BLaER1 (cell line): Measurements from ENCODE around the gene SCPEP1.

ENCODE experiments used
- H3K27ac ChIP-seq: shearing (Covaris generic); formaldehyde crosslinking; 2 replicates; pipeline ENCODE4 v1.8.1; 2022
- H3K27me3 ChIP-seq: shearing (Covaris generic); formaldehyde crosslinking; 2 replicates; pipeline ENCODE4 v1.8.1; 2022
- H3K36me3 ChIP-seq: shearing (Covaris generic); formaldehyde crosslinking; 2 replicates; pipeline ENCODE4 v1.8.1; 2022
- H3K4me1 ChIP-seq: shearing (Covaris generic); formaldehyde crosslinking; 2 replicates; pipeline ENCODE4 v1.8.1; 2022
- H3K4me2 ChIP-seq: shearing (Covaris generic); formaldehyde crosslinking; 2 replicates; pipeline ENCODE4 v1.8.1; 2022
- H3K4me3 ChIP-seq: shearing (Covaris generic); formaldehyde crosslinking; 2 replicates; pipeline ENCODE4 v1.8.1; 2022
- H3K9ac ChIP-seq: shearing (Covaris generic); formaldehyde crosslinking; 2 replicates; pipeline ENCODE4 v1.8.1; 2022
- H3K9me3 ChIP-seq: shearing (Covaris generic); formaldehyde crosslinking; 2 replicates; pipeline ENCODE4 v1.8.1; 2022
- H4K20me1 ChIP-seq: shearing (Covaris generic); formaldehyde crosslinking; 2 replicates; pipeline ENCODE4 v1.8.1; 2022
- Cebpa-rat ChIP-seq: shearing (Covaris generic); IDR thresholded peaks from 2 replicates; pipeline ENCODE4 v1.8.1; 2022

The SCPEP1 gene

DNA sequence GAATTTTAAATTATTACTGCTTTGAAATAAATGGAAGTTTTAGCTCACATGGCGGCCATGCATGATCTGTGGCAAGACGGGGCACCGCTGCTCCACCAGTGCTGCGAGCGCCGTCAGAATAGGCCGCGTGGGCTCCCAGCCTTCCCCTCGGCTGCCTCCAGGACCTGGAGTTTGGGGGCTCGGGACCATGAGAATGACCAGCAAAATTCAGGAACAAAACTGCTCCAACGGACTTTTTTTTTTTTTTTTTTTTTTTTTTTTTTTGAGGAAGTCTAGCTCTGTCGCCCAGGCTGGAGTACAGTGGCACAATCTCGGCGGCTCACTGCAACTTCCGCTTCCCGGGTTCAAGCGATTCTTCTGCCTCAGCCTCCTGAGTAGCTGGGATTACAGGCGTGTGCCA is 68.8 kb downstream of the SCPEP1 start:
- no peaks in the 10 kb centered on the region for H3K36me3 ChIP-seq
- H3K27ac ChIP-seq, result no peak overlapping the region
- peaks cover 55% of the 10 kb centered on the region for H3K27me3 ChIP-seq
- H4K20me1 ChIP-seq, result no peaks in the 10 kb centered on the region
- no peak for TF ChIP-seq Cebpa-rat
- peaks cover 16% of the 10 kb centered on the region for H3K4me1 ChIP-seq
- H3K9ac ChIP-seq, result no peak overlapping the region
- peak overlapping the region; percentile 60; the same call in 1 of the 2 replicates for H3K4me3 ChIP-seq
- 0 out of 2 replicates have a peak, but pooled peaks cover 5% of the 10 kb centered on the region for H3K9me3 ChIP-seq
- peak overlapping the region; percentile 84 for H3K4me2 ChIP-seq

DNA sequence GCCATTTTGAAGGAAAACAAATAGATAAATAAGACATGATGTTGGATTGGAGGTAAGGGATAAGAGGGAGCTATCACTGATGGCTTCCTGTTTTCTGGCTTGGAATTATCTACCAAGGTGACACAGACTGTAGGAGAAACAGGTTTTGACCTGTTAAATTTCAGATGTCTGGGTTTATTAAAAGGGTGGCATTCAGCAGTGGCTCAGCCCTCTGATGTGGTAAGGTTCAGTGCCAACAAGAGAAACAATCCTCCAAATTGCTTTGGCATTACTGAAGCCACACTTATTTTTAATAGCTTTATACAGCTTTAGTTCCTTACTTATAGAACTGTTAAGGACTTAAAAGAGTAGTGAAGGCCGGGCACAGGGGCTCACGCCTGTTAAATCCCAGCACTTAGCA is 70.2 kb downstream of the SCPEP1 start:
- Histone ChIP-seq H4K20me1 (no peaks in the 10 kb centered on the region), H3K4me2 (no peak overlapping the region), H3K4me3 (no peak overlapping the region), H3K9ac (no peak overlapping the region), H3K27me3 (peaks cover 54% of the 10 kb centered on the region), H3K4me1 (peaks cover 16% of the 10 kb centered on the region), H3K9me3 (0 out of 2 replicates have a peak, but pooled peaks cover 5% of the 10 kb centered on the region), H3K27ac (no peak overlapping the region), H3K36me3 (no peaks in the 10 kb centered on the region)
- TF ChIP-seq Cebpa-rat, result no peak

DNA sequence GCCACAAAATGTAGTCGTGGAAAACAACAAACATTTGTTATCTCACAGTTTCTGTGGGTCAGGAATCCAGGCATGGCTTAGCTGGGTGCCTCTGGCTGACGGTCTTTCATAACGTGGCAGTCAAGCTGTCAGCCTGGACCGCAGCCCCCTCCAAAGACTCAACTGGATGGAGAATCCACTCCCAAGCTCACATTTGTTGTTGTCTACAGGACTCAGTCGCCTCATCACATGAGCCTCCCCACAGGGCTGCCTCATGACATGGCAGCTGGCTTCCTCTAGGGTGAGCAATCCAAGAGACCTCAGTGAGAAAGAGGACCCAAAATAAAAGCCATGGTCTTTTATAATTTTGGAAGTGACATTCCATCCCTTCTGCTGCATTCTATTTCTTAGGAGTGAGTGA is 72.4 kb downstream of the SCPEP1 start:
- Histone ChIP-seq H3K4me2 (no peak overlapping the region), H3K27me3 (peaks cover 32% of the 10 kb centered on the region), H3K4me1 (peaks cover 24% of the 10 kb centered on the region), H3K9ac (no peak overlapping the region), H3K9me3 (no peaks in the 10 kb centered on the region), H3K36me3 (no peaks in the 10 kb centered on the region), H3K27ac (no peak overlapping the region), H3K4me3 (no peak overlapping the region), H4K20me1 (no peaks in the 10 kb centered on the region)
- no peak for TF ChIP-seq Cebpa-rat

DNA sequence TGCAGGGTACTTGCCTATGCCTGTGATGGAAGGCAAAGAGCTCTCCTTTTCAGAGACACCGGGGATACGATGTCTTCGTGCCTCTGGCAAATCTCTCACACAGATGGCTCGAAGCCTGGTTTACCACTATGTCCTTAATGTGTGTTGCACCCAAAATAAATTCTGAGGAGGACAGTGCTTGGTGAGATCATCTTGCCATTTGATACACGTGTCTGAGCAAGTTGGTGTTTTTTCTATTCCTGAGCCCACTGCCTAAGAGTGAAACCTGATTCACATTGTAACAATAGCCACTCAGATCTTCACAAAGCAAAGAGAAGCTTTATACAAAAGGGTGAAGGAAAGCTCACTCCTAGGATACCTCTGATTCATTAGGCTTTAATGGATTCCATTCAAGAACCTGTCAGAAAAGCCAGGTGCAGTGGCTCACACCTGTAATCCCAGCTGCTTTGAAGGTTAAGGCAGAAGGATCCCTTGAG is 74.0 kb downstream of the SCPEP1 start:
- no peaks in the 10 kb centered on the region for H4K20me1 ChIP-seq
- no peaks in the 10 kb centered on the region for H3K9me3 ChIP-seq
- no peak overlapping the region for H3K4me2 ChIP-seq
- H3K27ac ChIP-seq, result no peak overlapping the region
- H3K27me3 ChIP-seq, result peaks cover 16% of the 10 kb centered on the region
- no peaks in the 10 kb centered on the region for H3K36me3 ChIP-seq
- H3K4me1 ChIP-seq, result peaks cover 10% of the 10 kb centered on the region
- no peak overlapping the region for H3K9ac ChIP-seq
- no peak for TF ChIP-seq Cebpa-rat
- H3K4me3 ChIP-seq, result no peak overlapping the region
